IMR-90 (cell line): ENCODE measurements around the gene MAEA. TPM values are rescaled to one million over a fixed set of nuclear protein-coding genes. Genes with fewer than 3 reads are reported as not detected.

Source experiments
- ATAC-seq: fragments of 200-7000 bp; cut with Tn5 transposase; 2 replicates; pipeline ENCODE4 v1.9.1; 2020; ENCODE audit warnings: low read depth, mild to moderate bottlenecking, moderate library complexity
- BruUV-seq: library from RNA; stranded (reverse); fragments of 400-500 nt; replicated peaks from 2 replicates; lab custom pipeline; 2021; lab: Mats Ljungman, UMichigan
- CTCF ChIA-PET: fragments of 300-600 bp; formaldehyde crosslinking; extraction: SDS; loops from one replicate; lab custom pipeline; 2021; ENCODE audit warnings: antibody characterized with exemption; lab: Yijun Ruan, JAX
- POLR2A ChIA-PET: fragments of 300-600 bp; sonication (Branson Sonifier 250); formaldehyde crosslinking; loops from one replicate; lab custom pipeline; 2022; ENCODE audit warnings: antibody characterized with exemption; ENCODE audit not compliant: unreplicated experiment; lab: Charles Lee
- DNase-seq: peaks from one replicate; pipeline ENCODE4 v3.0.0; 2013
- H2AFZ ChIP-seq: replicated peaks from 2 replicates; pipeline ENCODE3; 2013; ENCODE audit warnings: low read length, mild to moderate bottlenecking; ENCODE audit not compliant: poor library complexity
- H2AK5ac ChIP-seq: 2 replicates; pipeline ENCODE4 v1.6.1; 2013; ENCODE audit warnings: low read depth, low read length, inconsistent platforms
- H2AK9ac ChIP-seq: replicated peaks from 2 replicates; pipeline ENCODE3; 2013; ENCODE audit warnings: mild to moderate bottlenecking, low read depth, low read length, moderate library complexity; ENCODE audit not compliant: poor library complexity
- H2BK120ac ChIP-seq: 2 replicates; pipeline ENCODE4 v1.6.1; 2013; ENCODE audit warnings: low read depth, low read length, inconsistent platforms
- H2BK15ac ChIP-seq: 3 replicates; pipeline ENCODE4 v1.6.1; 2013; ENCODE audit warnings: low read depth, low read length, inconsistent platforms
- H2BK20ac ChIP-seq: 2 replicates; pipeline ENCODE4 v1.6.1; 2013; ENCODE audit warnings: low read depth, mild to moderate bottlenecking, inconsistent platforms, low read length, moderate library complexity
- H2BK5ac ChIP-seq: 2 replicates; pipeline ENCODE4 v1.6.1; 2013; ENCODE audit warnings: mild to moderate bottlenecking, low read depth, low read length, inconsistent platforms; ENCODE audit not compliant: poor library complexity, severe bottlenecking
- H3K14ac ChIP-seq: replicated peaks from 2 replicates; pipeline ENCODE4 v1.6.1; 2013; ENCODE audit warnings: low read depth, low read length, inconsistent platforms
- H3K18ac ChIP-seq: 2 replicates; pipeline ENCODE4 v1.6.1; 2013; ENCODE audit warnings: low read depth, low read length, control low read depth
- H3K23ac ChIP-seq: 2 replicates; pipeline ENCODE4 v1.6.1; 2013; ENCODE audit warnings: low read depth, low read length, inconsistent platforms
- H3K27ac ChIP-seq: 2 replicates; pipeline ENCODE4 v1.5.1; 2013; ENCODE audit warnings: mild to moderate bottlenecking, control low read depth, low read length; ENCODE audit not compliant: insufficient read depth
- H3K27me3 ChIP-seq: 2 replicates; pipeline ENCODE4 v1.6.1; 2013; ENCODE audit warnings: low read length; ENCODE audit not compliant: control insufficient read depth, insufficient read depth
- H3K36me3 ChIP-seq: 2 replicates; pipeline ENCODE4 v1.6.1; 2013; ENCODE audit warnings: low read length, mixed read lengths; ENCODE audit not compliant: control insufficient read depth, insufficient read depth
- H3K4ac ChIP-seq: 2 replicates; pipeline ENCODE4 v1.6.1; 2013; ENCODE audit warnings: low read depth, low read length, inconsistent platforms
- H3K4me1 ChIP-seq: 2 replicates; pipeline ENCODE4 v1.6.1; 2013; ENCODE audit warnings: low read length, mixed read lengths; ENCODE audit not compliant: control insufficient read depth, insufficient read depth
- H3K4me2 ChIP-seq: 2 replicates; pipeline ENCODE4 v1.6.1; 2013; ENCODE audit warnings: low read depth, mild to moderate bottlenecking, control low read depth, low read length, moderate library complexity
- H3K4me3 ChIP-seq: 2 replicates; pipeline ENCODE4 v1.5.1; 2013; ENCODE audit warnings: low read depth, mild to moderate bottlenecking, control low read depth, low read length, moderate library complexity; ENCODE audit not compliant: insufficient read depth
- H3K56ac ChIP-seq: 2 replicates; pipeline ENCODE4 v1.6.1; 2013; ENCODE audit warnings: low read length, inconsistent platforms; ENCODE audit not compliant: insufficient read depth; ENCODE audit errors: extremely low read depth
- H3K79me1 ChIP-seq, 2 experiments: 2 replicates each; pipeline ENCODE4 v1.6.1; 2013; ENCODE audit warnings: low read length in 2 of 2, inconsistent platforms in 1 of 2, low read depth in 1 of 2
- H3K9ac ChIP-seq: 2 replicates; pipeline ENCODE4 v1.6.1; 2013; ENCODE audit warnings: low read depth, low read length, control low read depth
- H3K9me1 ChIP-seq: 2 replicates; pipeline ENCODE4 v1.6.1; 2013; ENCODE audit warnings: low read length, inconsistent platforms; ENCODE audit not compliant: insufficient read depth
- H3K9me3 ChIP-seq: 2 replicates; pipeline ENCODE4 v1.6.1; 2013; ENCODE audit warnings: low read length; ENCODE audit not compliant: control insufficient read depth, insufficient read depth
- H4K20me1 ChIP-seq: 2 replicates; pipeline ENCODE4 v1.6.1; 2013; ENCODE audit warnings: low read length, inconsistent platforms; ENCODE audit not compliant: insufficient read depth
- H4K5ac ChIP-seq: 2 replicates; pipeline ENCODE4 v1.6.1; 2013; ENCODE audit warnings: mild to moderate bottlenecking, low read depth, low read length, control low read depth
- H4K8ac ChIP-seq, 2 experiments: 2 replicates each; pipeline ENCODE4 v1.6.1; 2013; ENCODE audit warnings: low read depth in 2 of 2, low read length in 2 of 2, control low read depth in 1 of 2, inconsistent platforms in 1 of 2
- H4K91ac ChIP-seq: 2 replicates; pipeline ENCODE4 v1.6.1; 2013; ENCODE audit warnings: low read depth, low read length, inconsistent platforms; ENCODE audit not compliant: insufficient read depth
- CEBPB ChIP-seq: IDR thresholded peaks from 2 replicates; pipeline ENCODE4 v1.6.1; 2012; ENCODE audit warnings: low read depth, low read length, improper control_type of control experiment
- CHD1 ChIP-seq: IDR thresholded peaks from 2 replicates; pipeline ENCODE4 v1.6.1; 2012; ENCODE audit warnings: low read depth, low read length, improper control_type of control experiment
- NFE2L2 ChIP-seq: fragments of 150-350 bp; IDR thresholded peaks from 2 replicates; pipeline ENCODE4 v1.6.1; 2016; ENCODE audit warnings: low read depth, mild to moderate bottlenecking, low read length
- POLR2A ChIP-seq: IDR thresholded peaks from 2 replicates; pipeline ENCODE4 v1.6.1; 2012; ENCODE audit warnings: mild to moderate bottlenecking, low read depth, low read length
- WGBS, 2 experiments: methylation state at CpG; one replicate each; pipeline versions ENCODE4 v1.1.5 to v1.1.7; 2013; ENCODE audit warnings: missing lambda C conversion rate in 2 of 2; ENCODE audit not compliant: insufficient read length in 1 of 2; ENCODE audit errors: extremely low coverage in 2 of 2; 5-methylcytosine and 5-hydroxymethylcytosine counted together
- dilution Hi-C: fragments of 300-500 bp; cut with HindIII; formaldehyde crosslinking; loops from one replicate; pipeline ENCODE4 v1.14.3; 2018; ENCODE audit warnings: low sequenced_read_pairs; ENCODE audit not compliant: unreplicated experiment
- in situ Hi-C: fragments of 300-500 bp; cut with MboI; formaldehyde crosslinking; loops from 3 replicates; pipeline ENCODE4 v1.14.3; 2019; ENCODE audit warnings: low sequenced_read_pairs, inconsistent platforms, mixed read lengths
- intact Hi-C: fragments of 100-400 bp; cut with micrococcal nuclease; formaldehyde crosslinking; loops from 2 replicates; pipeline ENCODE4 v1.10.0; 2022
- polyA plus RNA-seq, 3 experiments: library from polyadenylated mRNA; depleted of rRNA; stranded (reverse); fragments of >200 nt; gene quantifications; 2 replicates each; pipeline ENCODE4 v1.2.3, GENCODE V29; 2012; ENCODE audit warnings: low replicate concordance in 1 of 3
- total RNA-seq: library from RNA; depleted of rRNA; stranded (reverse); fragments of >200 nt; gene quantifications from 2 replicates; pipeline ENCODE4 v1.2.3, GENCODE V29; 2012

MAEA gene
- total and polyA plus RNA-seq, 2 of the 4 experiments (the other 2 are of a cell fraction): 61.5 to 108 TPM

DNA sequence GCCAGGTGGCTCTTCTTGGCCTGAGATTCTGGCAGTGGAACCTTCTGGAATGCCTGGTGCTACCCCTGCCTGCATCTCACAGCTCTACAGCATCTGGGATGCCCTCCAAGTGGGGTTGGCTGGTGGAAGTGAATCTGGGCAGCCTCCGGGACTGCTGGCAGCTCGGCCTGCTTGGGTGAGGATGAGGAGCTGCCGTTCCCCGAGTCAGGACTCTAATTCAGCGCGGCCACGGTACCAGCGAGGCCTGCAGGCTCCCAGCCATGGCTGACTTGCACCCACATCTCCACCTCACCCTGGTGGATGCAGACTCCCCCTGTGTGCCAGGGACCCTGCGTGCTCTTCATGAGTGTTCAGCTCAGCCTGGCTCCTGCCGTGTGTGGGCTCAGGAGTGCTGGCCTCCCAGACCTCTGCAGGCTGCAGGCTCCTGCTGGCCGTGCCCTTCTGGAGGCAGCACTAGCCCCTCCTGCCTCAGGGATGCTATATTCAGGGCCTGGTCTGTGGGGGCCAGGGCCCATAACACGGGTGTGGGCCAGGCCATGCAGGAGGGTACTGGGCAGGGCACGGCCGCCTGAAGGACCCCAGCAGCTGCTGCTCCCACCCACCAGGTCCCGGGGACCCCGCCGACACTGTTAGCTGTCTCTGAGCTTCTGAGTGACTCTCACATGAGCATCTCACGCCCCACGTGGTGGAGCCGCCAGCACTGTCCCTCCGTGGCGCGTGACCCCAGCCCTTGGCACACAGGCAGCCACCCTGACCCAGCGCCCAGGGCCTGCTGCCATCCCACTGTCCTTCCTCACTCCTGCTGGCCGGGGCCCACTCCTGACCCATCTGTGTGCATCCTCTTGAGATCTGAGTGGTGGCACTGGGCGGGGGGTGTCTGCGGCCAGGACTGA is 67.9 kb downstream of the MAEA start:
- H2AK9ac ChIP-seq: no peak overlapping the region
- BruUV-seq: no TSS peak
- ChIA-PET CTCF (no interaction called here), POLR2A (no interaction called here)
- dilution Hi-C loops (no loop called here), intact Hi-C loops (loop anchor here (2.0 to 5.0 kb wide), 2 partner anchors 155 to 191 kb away; no protein-coding TSS in a partner anchor), in situ Hi-C loops (loop anchor here (10.0 kb wide), 1 partner anchor 277 kb away; no protein-coding TSS in a partner anchor)
- no peaks in the 10 kb centered on the region for H4K20me1 ChIP-seq
- H2AFZ ChIP-seq: no peak overlapping the region
- H3K14ac ChIP-seq: no peak overlapping the region
- H4K8ac ChIP-seq: no peak overlapping the region
- H4K91ac ChIP-seq: no peak overlapping the region
- no peak overlapping the region for H2BK5ac ChIP-seq
- no peak overlapping the region for H3K4me3 ChIP-seq
- H3K9me1 ChIP-seq: no peaks in the 10 kb centered on the region
- H4K5ac ChIP-seq: no peak overlapping the region
- peaks cover 38% of the 10 kb centered on the region for H3K36me3 ChIP-seq
- no peak overlapping the region for H3K18ac ChIP-seq
- no peak overlapping the region for H3K56ac ChIP-seq
- H2BK120ac ChIP-seq: no peak overlapping the region
- no peak overlapping the region for H3K9ac ChIP-seq
- no peaks in the 10 kb centered on the region for H3K27me3 ChIP-seq
- DNase-seq (no peak), ATAC-seq (no peak)
- no peak overlapping the region for H3K27ac ChIP-seq
- H3K4ac ChIP-seq: no peak overlapping the region
- no peak overlapping the region for H2AK5ac ChIP-seq
- WGBS, 2 experiments: 89% methylated on average over 11 of the region's 27 CpGs; no CpG with 5 or more reads in 1 of the 2 experiments
- no peak overlapping the region for H3K23ac ChIP-seq
- H3K79me1 ChIP-seq: no peaks in the 10 kb centered on the region; a peak in 1 of 4 replicates
- no peak overlapping the region for H2BK20ac ChIP-seq
- TF ChIP-seq CEBPB: no peak
- TF ChIP-seq POLR2A: no peak
- no peak for TF ChIP-seq CHD1
- TF ChIP-seq NFE2L2: no peak
- 0 out of 2 replicates have a peak, but pooled peaks cover 2% of the 10 kb centered on the region for H3K4me1 ChIP-seq
- H2BK15ac ChIP-seq: no peak overlapping the region
- no peak overlapping the region for H3K4me2 ChIP-seq
- H3K9me3 ChIP-seq: no peaks in the 10 kb centered on the region
